Endodermal cell (in vitro differentiated cells): Measurements from ENCODE around the gene CRMP1. TPM values are rescaled to one million over a fixed set of nuclear protein-coding genes. Genes with fewer than 3 reads are reported as not detected.

Experiments
- DNase-seq: peaks from one replicate; pipeline ENCODE4 v3.0.0-alpha.2; 2017
- H3K27ac ChIP-seq: 2 replicates; pipeline ENCODE4 v1.5.1; 2013; ENCODE audit warnings: mild to moderate bottlenecking, low read depth, low read length, moderate library complexity
- H3K27me3 ChIP-seq: 2 replicates; pipeline ENCODE4 v1.6.1; 2013; ENCODE audit warnings: mild to moderate bottlenecking, low read length, moderate library complexity; ENCODE audit not compliant: insufficient read depth, control insufficient read depth, poor library complexity, severe bottlenecking
- H3K36me3 ChIP-seq: 2 replicates; pipeline ENCODE4 v1.7.0; 2013; ENCODE audit warnings: mild to moderate bottlenecking, low read length, moderate library complexity; ENCODE audit not compliant: control insufficient read depth, insufficient read depth
- H3K4me1 ChIP-seq: one replicate; pipeline ENCODE4 v1.7.0; 2013; ENCODE audit warnings: low read length; ENCODE audit not compliant: control insufficient read depth, insufficient read depth
- H3K4me3 ChIP-seq: 2 replicates; pipeline ENCODE4 v1.5.1; 2013; ENCODE audit warnings: mild to moderate bottlenecking, low read length, moderate library complexity
- H3K9ac ChIP-seq: 2 replicates; pipeline ENCODE4 v1.6.1; 2013; ENCODE audit warnings: mild to moderate bottlenecking, low read length, moderate library complexity; ENCODE audit not compliant: poor library complexity, severe bottlenecking; ENCODE audit errors: extremely low read depth
- H3K9me3 ChIP-seq: 2 replicates; pipeline ENCODE4 v1.6.1; 2013; ENCODE audit warnings: mild to moderate bottlenecking, low read length, moderate library complexity; ENCODE audit not compliant: control insufficient read depth
- H3K27ac Mint-ChIP-seq: 2 replicates; pipeline ENCODE4 v1.8.0; 2020; ENCODE audit warnings: mixed read lengths
- H3K27me3 Mint-ChIP-seq: 2 replicates; pipeline ENCODE4 v1.8.0; 2021; ENCODE audit warnings: mild to moderate bottlenecking, mixed read lengths; ENCODE audit not compliant: insufficient read depth
- H3K36me3 Mint-ChIP-seq: 2 replicates; pipeline ENCODE4 v1.8.0; 2020; ENCODE audit warnings: low read depth, mixed read lengths
- H3K4me1 Mint-ChIP-seq: 2 replicates; pipeline ENCODE4 v1.8.0; 2020; ENCODE audit warnings: mixed read lengths
- H3K4me3 Mint-ChIP-seq: 2 replicates; pipeline ENCODE4 v1.8.0; 2020; ENCODE audit warnings: mild to moderate bottlenecking, moderate library complexity, mixed read lengths
- H3K9me3 Mint-ChIP-seq: 2 replicates; pipeline ENCODE4 v1.8.0; 2020; ENCODE audit warnings: mild to moderate bottlenecking, mixed read lengths
- CTCF ChIP-seq: fragments of 200-600 bp; sonication (generic); conservative IDR thresholded peaks from 2 replicates; pipeline ENCODE4 v1.5.0; 2021; ENCODE audit warnings: antibody characterized with exemption, mild to moderate bottlenecking
- WGBS, 2 experiments: methylation state at CpG; one replicate each; pipeline versions ENCODE4 v1.1.5 to v1.1.7; 2013; ENCODE audit warnings: missing lambda C conversion rate in 2 of 2, mixed read lengths in 1 of 2; ENCODE audit not compliant: insufficient coverage in 1 of 2, insufficient read length in 1 of 2; 5-methylcytosine and 5-hydroxymethylcytosine counted together
- total RNA-seq, 2 donors: library from RNA; stranded (reverse); fragmentation: NEBNext Ultra II Directional in 1 of 2; extraction: Animal tissue kit (Norgen Biotek cat#: 25700) in 1 of 2; gene quantifications; 2 replicates in 1 of 2; 3 replicates in 1 of 2; pipeline ENCODE4 v1.2.1, GENCODE V29; 2021

The CRMP1 gene
- total RNA-seq, 2 donors from 2014 or later = 40.0 to 64.9 TPM

GRCh38 chr4:5836943-5837342 lies 55.9 kb downstream of the CRMP1 start:
- no peak for DNase-seq
- no peaks in the 10 kb centered on the region for H3K27me3 Mint-ChIP-seq
- no peaks in the 10 kb centered on the region for H3K27me3 ChIP-seq
- H3K27ac ChIP-seq = no peak overlapping the region
- H3K4me1 Mint-ChIP-seq = no peaks in the 10 kb centered on the region
- H3K4me1 ChIP-seq = no peaks in the 10 kb centered on the region
- 63 to 66% methylated on average over 3 of the region's 3 CpGs for WGBS, 2 experiments
- peaks cover 53% of the 10 kb centered on the region for H3K36me3 ChIP-seq
- no peak overlapping the region for H3K4me3 Mint-ChIP-seq
- no peak overlapping the region for H3K27ac Mint-ChIP-seq
- TF ChIP-seq CTCF = no peak
- no peaks in the 10 kb centered on the region for H3K9me3 Mint-ChIP-seq
- H3K9me3 ChIP-seq = no peaks in the 10 kb centered on the region
- H3K9ac ChIP-seq = no peak overlapping the region
- H3K36me3 Mint-ChIP-seq = peaks cover 78% of the 10 kb centered on the region
- no peak overlapping the region for H3K4me3 ChIP-seq

- Histone ChIP-seq H3K4me3 (no peak overlapping the region), H3K36me3 (peaks cover 67% of the 10 kb centered on the region), H3K9me3 (no peaks in the 10 kb centered on the region), H3K9ac (no peak overlapping the region), H3K27me3 (no peaks in the 10 kb centered on the region), H3K4me1 (no peaks in the 10 kb centered on the region), H3K27ac (no peak overlapping the region)
- DNase-seq = no peak
- H3K4me3 Mint-ChIP-seq = no peak overlapping the region
- H3K36me3 Mint-ChIP-seq = peaks cover 77% of the 10 kb centered on the region
- WGBS, 2 experiments = 95% methylated on average over 11 of the region's 11 CpGs
- H3K9me3 Mint-ChIP-seq = no peaks in the 10 kb centered on the region
- TF ChIP-seq CTCF = no peak
- H3K27ac Mint-ChIP-seq = no peak overlapping the region
- H3K27me3 Mint-ChIP-seq = no peaks in the 10 kb centered on the region
- peaks cover 1% of the 10 kb centered on the region for H3K4me1 Mint-ChIP-seq
Observed at GRCh38 chr4:5828005-5828391, 64.9 kb downstream of the CRMP1 start.

- Histone ChIP-seq H3K9ac (no peak overlapping the region), H3K27me3 (no peaks in the 10 kb centered on the region), H3K4me1 (no peaks in the 10 kb centered on the region), H3K36me3 (peaks cover 67% of the 10 kb centered on the region), H3K4me3 (no peak overlapping the region), H3K27ac (no peak overlapping the region), H3K9me3 (no peaks in the 10 kb centered on the region)
- Mint-ChIP-seq H3K36me3 (peaks cover 78% of the 10 kb centered on the region), H3K4me1 (peaks cover 1% of the 10 kb centered on the region), H3K9me3 (no peaks in the 10 kb centered on the region), H3K27ac (no peak overlapping the region), H3K4me3 (no peak overlapping the region), H3K27me3 (no peaks in the 10 kb centered on the region)
- TF ChIP-seq CTCF = no peak
- DNase-seq = no peak
- WGBS, 2 experiments = 94 to 100% methylated on average over 11 to 19 of the region's 19 CpGs
Observed at GRCh38 chr4:5827108-5828004, 65.5 kb downstream of the CRMP1 start.
